Esophagus muscularis mucosa (tissue), 4 donors: ENCODE data around the gene TMEM271. TPM values are rescaled to one million over a fixed set of nuclear protein-coding genes. Genes with fewer than 3 reads are reported as not detected.

Source experiments
- DNase-seq: peaks from one replicate; pipeline ENCODE4 v3.0.0-alpha.2; 2017; ENCODE audit errors: extremely low spot score
- H3K27ac ChIP-seq, 4 donors: fragments of 200-600 bp; sonication (generic); replicated peaks in 1 of 4; 1 replicate in 3 of 4; 2 replicates in 1 of 4; pipeline ENCODE4 v1.5.1; 2016 to 2019; ENCODE audit warnings: mild to moderate bottlenecking in 1 of 4
- H3K27me3 ChIP-seq, 4 donors: fragments of 200-600 bp; sonication (generic); one replicate each; pipeline versions ENCODE4 v1.5.1 to v1.6.0; 2016 to 2019
- H3K36me3 ChIP-seq, 4 donors: fragments of 200-600 bp; sonication (generic); one replicate each; pipeline ENCODE4 v1.5.1; 2016 to 2019
- H3K4me1 ChIP-seq, 4 donors: fragments of 200-600 bp; sonication (generic); one replicate each; pipeline ENCODE4 v1.5.1; 2016 to 2019
- H3K4me3 ChIP-seq, 4 donors: fragments of 200-600 bp; sonication (generic); 1 replicate in 2 of 4; 2 replicates in 2 of 4; pipeline ENCODE4 v1.5.1; 2016 to 2019; ENCODE audit warnings: mild to moderate bottlenecking in 4 of 4, moderate library complexity in 1 of 4
- H3K9me3 ChIP-seq, 4 donors: fragments of 200-600 bp; sonication (generic); 1 replicate in 3 of 4; 2 replicates in 1 of 4; pipeline ENCODE4 v1.5.1; 2016 to 2019
- CTCF ChIP-seq, 3 experiments: fragments of 200-600 bp in 2 of 3; fragments of 450-650 bp in 1 of 3; sonication (generic) in 2 of 3; IDR thresholded peaks; one replicate each; pipeline ENCODE4 v1.5.1; 2017 to 2019; ENCODE audit warnings: antibody characterized with exemption in 3 of 3, mild to moderate bottlenecking in 2 of 3, moderate library complexity in 1 of 3
- EP300 ChIP-seq: sonication (generic); formaldehyde crosslinking; IDR thresholded peaks from one replicate; pipeline ENCODE4 v1.6.1; 2017; ENCODE audit warnings: antibody characterized with exemption
- POLR2A ChIP-seq: fragments of 450-650 bp; IDR thresholded peaks from one replicate; pipeline ENCODE4 v1.6.1; 2017; ENCODE audit warnings: antibody characterized with exemption, moderate library complexity, mild to moderate bottlenecking, low read depth
- POLR2AphosphoS5 ChIP-seq, 2 donors: sonication (generic); formaldehyde crosslinking; IDR thresholded peaks; one replicate each; pipeline ENCODE4 v1.6.1; 2017; ENCODE audit warnings: antibody characterized with exemption in 2 of 2
- WGBS: methylation state at CpG from one replicate; pipeline ENCODE4 v1.1.5; 2018; 5-methylcytosine and 5-hydroxymethylcytosine counted together
- intact Hi-C: fragments of 100-400 bp; cut with DNase I; formaldehyde crosslinking; loops from one replicate; pipeline ENCODE4 v1.15.1; 2023
- total RNA-seq, 4 donors: library from RNA; depleted of rRNA; stranded (reverse); fragments of >200 nt; gene quantifications; one replicate each; pipeline versions ENCODE4 v1.1.0 to v1.2.1, GENCODE V29; 2016

The TMEM271 gene
- total RNA-seq: under 1 TPM in 2 of 4 donors, not detected in 2; 0.19 to 0.34 TPM

DNA sequence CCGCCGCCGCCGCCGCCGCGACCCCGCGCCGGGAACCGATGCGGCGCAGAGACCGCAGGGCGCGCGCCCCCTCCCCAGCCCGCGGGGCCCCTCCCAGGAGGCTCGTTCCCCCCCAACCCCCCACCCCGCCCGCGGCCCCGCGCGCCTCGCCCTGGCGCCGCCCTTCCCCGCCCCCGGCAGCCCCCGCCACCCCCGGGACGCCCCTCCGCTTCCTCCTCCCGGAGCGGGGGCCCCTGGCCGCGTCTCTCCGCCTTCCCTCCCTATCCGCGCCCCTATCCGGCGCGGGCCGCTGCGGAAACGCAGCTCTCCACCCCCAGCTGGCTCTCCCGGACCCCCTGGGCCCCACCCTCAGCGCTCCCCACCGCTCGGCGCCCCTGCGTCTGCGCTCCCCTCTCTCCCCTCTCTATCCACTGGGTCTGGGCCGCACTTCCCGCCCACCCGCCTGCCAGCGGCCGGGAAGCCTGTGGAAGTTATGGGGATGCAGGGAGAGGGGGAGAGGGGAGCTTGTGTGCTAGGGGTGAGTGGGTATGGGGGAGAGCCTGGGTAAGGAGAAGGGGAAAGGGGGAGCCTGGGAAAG lies at the start of gene TMEM271:
TMEM271 (minus strand) TSS at position 51 of the 577 bp plus-strand sequence. CDS start 233 bp downstream, outside the sequence.
- TF ChIP-seq EP300 (no peak), POLR2A (no peak), POLR2AphosphoS5 (IDR thresholded peaks at IDR 0.05) (no peak), CTCF (IDR thresholded peaks at IDR 0.05) (no peak)
- intact Hi-C loops: no loop called here
- Histone ChIP-seq H3K4me3 (peak within 1 kb of the TSS; percentile 22 to 35 (median 27)), H3K27me3 (peaks cover 0 to 95% (median 46%) of the 10 kb centered on the region in 4 donors), H3K4me1 (peaks cover 7 to 35% (median 32%) of the 10 kb centered on the region in 4 donors), H3K9me3 (no peaks in the 10 kb centered on the region), H3K36me3 (no peaks in the 10 kb centered on the region), H3K27ac (no peak within 1 kb of the TSS)
- DNase-seq: no peak
- WGBS: 1% methylated on average over 15 of the region's 60 CpGs

- no peaks in the 10 kb centered on the region for H3K4me1 ChIP-seq
- no peak overlapping the region for H3K27ac ChIP-seq
- H3K9me3 ChIP-seq: no peaks in the 10 kb centered on the region
- no peaks in the 10 kb centered on the region for H3K36me3 ChIP-seq
- DNase-seq: no peak
- intact Hi-C loops: no loop called here
- 86% methylated on average over 18 of the region's 39 CpGs for WGBS
- peaks cover 0 to 74% (median 0%) of the 10 kb centered on the region in 4 donors for H3K27me3 ChIP-seq
- H3K4me3 ChIP-seq: no peak overlapping the region
- TF ChIP-seq EP300 (no peak), CTCF (IDR thresholded peaks at IDR 0.05) (no peak), POLR2AphosphoS5 (IDR thresholded peaks at IDR 0.05) (no peak), POLR2A (no peak)
Measured at GRCh38 chr4:625631-626161, 49.6 kb upstream of the TMEM271 start.

DNA sequence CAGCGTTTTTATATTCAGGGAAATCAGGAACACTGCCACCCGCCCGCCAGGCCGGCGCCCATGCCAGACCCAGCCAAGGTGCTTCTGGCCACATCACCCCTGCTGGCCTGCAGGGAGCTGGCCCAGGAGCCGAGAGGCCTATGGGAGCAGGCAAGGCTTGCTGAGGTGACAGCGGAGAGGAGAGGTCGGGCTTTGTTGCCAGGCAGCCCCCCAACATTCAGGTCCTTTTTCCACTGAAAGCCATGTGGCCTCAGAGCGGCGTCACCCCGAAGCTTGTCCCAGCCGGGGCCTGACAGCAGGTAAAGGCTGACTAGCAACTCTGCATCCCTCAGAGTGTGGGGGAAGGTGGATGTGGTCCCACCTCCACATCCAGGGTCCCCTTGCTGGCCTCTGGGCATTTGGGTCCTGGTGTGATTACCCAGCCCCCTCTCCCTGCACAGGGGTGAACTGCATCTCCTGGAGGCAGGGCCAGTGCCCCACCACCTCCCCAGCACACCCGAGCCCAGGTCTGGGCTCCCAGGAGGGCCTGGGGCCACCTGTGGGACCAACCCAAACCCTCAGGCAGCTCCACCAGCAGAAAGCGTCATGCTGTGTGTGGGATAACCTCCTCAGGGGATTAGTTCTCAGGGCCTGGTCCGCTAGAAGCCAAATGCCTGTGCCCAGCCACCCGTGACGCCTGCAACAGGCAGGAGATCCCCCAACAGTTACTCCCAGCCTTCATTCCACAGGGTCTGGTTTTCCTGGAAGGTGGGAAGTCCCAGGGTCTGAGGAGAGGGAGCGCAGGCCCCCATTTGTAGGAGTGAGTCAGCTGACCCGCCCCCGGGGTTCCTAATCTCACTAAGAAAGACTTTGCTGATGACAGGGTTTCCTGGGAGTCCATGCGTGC lies 48.9 kb upstream of the TMEM271 start, which contains the start of gene PDE6B:
PDE6B (plus strand) TSS at position 869 of the 886 bp plus-strand sequence. CDS start 54 bp downstream, outside the sequence.
- DNase-seq: no peak
- no peak for TF ChIP-seq EP300
- no peak for TF ChIP-seq POLR2A
- intact Hi-C loops: no loop called here
- 84% methylated on average over 14 of the region's 21 CpGs for WGBS
- no peaks in the 10 kb centered on the region for H3K9me3 ChIP-seq
- H3K4me1 ChIP-seq: no peaks in the 10 kb centered on the region
- H3K27ac ChIP-seq: no peak within 1 kb of the TSS
- peaks cover 0 to 75% (median 0%) of the 10 kb centered on the region in 4 donors for H3K27me3 ChIP-seq
- no peak within 1 kb of the TSS for H3K4me3 ChIP-seq
- H3K36me3 ChIP-seq: no peaks in the 10 kb centered on the region

DNA sequence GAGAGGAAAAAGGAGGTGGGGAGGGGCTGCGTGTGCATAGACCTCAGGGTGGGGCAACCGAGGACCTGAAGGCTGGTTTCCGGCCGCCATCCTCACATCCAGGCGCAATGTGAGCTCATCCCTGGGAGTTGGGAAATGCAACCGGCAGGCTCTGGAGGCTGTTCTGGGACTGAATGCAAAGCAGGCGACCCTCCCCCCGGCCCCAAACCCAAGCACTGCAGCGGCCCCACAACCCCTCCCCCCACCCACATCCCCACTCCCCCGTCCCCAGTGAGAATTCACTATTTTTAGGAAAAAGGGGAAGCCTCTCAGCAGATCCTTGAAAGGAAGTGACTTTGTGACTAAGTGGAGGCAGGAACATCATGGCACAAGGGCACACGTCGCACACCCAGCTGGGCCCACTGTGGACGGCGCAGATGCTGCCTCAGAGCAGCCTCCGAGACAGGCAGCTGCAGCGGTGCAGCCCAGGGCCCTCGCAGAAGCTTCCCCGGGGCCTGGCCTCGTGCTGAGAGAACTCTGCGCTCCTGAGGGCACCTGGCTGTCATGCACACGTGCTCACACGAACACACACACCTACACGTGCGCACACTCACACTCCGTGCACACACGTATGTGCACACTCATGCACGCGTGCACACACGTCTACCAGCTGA lies 47.9 kb upstream of the TMEM271 start:
- Histone ChIP-seq H3K4me3 (no peak overlapping the region), H3K36me3 (no peaks in the 10 kb centered on the region), H3K27me3 (peaks cover 0 to 73% (median 0%) of the 10 kb centered on the region in 4 donors), H3K27ac (no peak overlapping the region), H3K9me3 (no peaks in the 10 kb centered on the region), H3K4me1 (no peaks in the 10 kb centered on the region)
- TF ChIP-seq POLR2AphosphoS5 (IDR thresholded peaks at IDR 0.05) (no peak), CTCF (IDR thresholded peaks at IDR 0.05) (no peak), POLR2A (no peak), EP300 (no peak)
- intact Hi-C loops: no loop called here
- no peak for DNase-seq
- 65% methylated on average over 24 of the region's 29 CpGs for WGBS
